NCI-H748 (cell line): ENCODE results near the gene SLC7A5.
"Not testable (repeated sequence)": the region's sequence is repeated elsewhere in the genome, so short reads cannot be mapped to it uniquely, and the experiment has no call there.

ENCODE experiments used
- DNase-seq: peaks from one replicate; lab custom pipeline; 2025; ENCODE audit not compliant: unreplicated experiment; lab: John Stamatoyannopoulos, UW

SLC7A5 gene

DNA sequence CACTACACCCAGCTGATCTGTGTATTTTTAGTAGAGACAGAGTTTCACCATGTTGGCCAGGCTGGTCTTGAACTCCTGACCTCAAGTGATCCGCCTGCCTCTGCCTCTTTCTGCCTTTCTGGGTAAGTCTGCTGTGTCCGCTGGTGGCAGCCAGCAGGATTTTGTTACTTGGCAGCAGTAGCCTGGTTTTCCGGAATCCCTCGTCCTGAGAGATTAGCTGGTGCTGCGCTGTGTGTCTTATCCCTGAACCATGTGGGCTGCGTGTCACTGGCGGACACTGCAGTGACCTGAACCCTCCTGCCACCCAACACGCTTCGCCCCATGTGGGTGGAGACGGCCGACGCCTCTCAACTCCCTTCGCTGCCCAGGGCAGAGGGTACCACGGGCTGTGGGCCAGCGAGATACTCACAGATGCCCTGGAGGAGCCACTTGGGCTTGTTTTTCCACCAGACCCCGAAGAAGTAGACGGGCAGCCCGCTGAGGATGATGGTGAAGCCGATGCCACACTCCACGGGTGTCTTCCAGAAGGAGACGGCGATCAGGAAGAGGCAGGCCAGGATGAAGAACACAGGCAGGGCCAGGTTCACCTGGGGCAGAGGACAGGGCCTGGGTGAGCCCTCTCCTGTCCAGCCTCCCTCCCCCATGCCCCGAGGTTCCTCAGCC is 35.2 kb downstream of the SLC7A5 start:
- DNase-seq: no peak

DNA sequence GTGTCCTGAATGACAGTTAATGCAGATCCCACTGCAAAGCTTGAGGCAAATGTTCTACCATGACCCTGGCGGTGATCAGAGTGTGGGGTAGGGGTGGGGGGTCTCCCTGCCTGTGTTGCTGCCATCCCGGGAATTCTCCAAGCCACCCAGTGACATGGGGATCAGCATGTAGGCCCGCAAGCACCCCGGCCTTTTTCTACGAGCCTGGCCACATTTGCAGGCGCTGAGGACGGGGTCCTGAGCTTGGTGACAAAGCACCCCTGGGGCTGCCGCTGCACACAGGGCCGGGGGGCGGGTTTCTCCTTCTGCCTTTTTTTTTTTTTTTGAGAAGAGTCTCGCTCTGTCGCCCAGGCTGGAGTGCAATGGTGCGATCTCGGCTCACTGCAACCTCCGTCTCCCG is 35.8 kb downstream of the SLC7A5 start:
- DNase-seq: no peak

DNA sequence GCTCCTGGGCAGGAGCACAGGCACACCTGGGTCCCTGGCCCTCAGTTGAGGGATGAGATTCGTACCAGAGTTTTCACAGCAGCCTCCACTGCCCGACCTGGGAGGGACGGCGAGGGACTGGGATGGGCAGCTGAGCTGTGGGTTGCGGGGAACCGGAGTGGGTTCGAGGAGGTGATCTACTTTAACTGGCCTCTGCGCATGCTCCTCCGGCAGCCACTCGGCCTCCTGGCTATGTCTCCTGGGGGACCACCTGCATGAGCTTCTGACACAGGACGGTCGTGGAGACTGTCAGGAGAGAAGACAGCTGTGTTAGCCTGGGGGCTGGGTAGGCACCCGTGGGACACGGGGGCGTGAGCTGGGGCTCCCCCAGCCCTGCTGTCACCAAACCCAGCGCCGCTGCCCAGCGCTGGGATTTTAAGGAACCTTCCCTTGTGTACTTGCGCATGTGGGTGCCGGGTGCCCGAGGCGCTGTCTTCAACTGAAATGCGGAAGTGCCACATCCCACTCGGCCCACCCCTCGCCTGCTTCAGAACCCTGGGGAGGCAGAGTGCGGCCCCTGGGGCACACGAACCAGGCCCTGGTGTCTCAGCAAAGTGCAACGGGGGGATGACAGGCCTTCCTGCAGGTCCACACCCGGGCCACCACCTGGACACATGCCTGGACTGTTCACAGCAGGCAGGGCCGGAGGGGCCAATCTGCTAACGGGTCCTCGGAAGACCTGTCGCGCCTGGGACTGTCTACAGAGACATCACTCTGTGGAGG is 36.4 kb downstream of the SLC7A5 start:
- DNase-seq: no peak

DNA sequence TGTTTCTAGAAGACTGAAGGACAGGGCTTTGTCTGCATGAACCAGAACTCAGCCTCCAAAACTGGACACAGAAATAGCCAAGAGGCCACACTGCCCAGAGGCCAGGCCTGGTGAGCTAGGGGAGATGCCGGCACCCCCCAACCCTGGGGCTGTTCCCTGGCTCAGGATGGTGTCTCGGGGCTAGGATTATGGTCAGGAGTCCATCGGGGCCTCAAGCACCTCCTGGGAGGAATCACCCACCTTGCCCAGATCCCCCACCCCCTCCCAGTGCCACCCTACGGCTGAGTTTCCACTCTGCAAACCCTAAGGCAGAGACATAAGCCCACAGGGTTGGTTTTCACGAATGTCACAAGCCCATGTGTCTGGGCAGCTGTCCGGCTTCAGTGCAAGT is 37.2 kb downstream of the SLC7A5 start:
- DNase-seq: no peak

DNA sequence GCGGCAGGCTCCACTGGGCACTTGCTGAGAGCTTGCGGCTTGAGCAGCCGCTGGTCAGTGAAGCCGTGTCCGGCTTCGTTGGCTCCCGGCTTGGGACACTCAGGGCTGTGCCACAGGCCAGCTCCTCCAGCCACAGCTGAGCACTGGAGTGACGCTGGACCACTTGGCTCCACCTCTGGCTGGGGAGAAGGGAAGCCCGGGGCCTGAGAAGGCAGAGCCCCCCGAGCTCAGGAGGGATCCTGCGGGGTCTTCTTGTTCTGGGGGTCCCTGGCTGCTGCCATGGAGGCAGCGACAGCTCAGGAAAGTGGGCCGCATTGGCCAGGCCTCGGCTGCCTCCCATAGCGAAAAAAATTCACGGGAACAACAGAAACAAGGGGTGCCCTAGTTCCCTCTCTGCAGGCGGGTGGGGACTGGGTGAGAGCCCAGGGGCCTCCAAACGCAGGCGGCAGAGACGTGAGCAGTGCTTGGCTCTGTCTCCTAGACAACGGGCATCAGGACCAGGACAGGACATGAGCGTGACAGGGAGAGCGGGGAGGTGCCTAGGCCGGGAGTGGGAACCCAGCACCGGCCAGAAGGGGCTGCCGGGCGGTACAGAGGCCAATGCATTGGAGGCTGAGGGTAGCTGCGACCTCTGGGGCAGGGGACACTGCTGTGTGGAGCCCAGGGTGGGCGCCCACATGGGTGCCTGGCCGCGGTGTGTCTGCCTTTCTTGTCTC is 37.7 kb downstream of the SLC7A5 start:
- no peak for DNase-seq

DNA sequence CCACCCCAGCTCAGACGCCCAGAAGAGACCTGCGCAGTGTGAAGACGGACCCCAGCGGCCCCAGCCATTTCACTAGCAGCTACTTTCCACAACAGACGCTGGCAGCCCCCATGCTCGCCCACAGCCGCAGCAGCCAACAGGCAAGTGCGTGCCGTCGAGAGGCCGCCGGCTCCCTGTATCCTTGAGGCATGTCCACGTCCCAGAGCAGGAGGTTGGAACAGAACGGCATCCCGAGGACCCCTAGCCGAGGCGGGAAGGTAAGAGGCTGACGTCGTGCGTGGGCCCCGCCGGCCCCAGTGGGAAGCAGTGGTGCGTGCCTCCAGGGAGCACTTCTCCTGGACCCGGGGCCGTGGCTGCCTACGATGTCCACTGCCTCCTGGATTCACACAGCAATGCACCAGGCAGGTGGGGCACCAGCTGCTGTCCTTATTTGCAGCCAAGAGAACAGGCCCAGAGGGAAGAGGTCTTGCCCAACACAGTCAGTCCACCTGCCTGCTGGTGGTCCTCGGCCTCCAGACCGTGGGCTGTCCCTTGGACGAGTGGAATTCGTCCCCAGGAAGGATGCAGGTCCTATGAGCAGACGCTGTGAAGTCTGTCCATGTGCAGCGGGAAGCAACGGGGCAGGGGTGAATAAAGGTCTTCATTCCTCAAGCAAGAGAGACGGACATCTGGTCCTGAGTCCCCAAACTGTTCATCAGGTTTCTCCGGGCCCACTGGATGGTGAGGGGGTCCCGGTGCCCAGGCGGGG is 38.5 kb downstream of the SLC7A5 start:
- DNase-seq: no peak

DNA sequence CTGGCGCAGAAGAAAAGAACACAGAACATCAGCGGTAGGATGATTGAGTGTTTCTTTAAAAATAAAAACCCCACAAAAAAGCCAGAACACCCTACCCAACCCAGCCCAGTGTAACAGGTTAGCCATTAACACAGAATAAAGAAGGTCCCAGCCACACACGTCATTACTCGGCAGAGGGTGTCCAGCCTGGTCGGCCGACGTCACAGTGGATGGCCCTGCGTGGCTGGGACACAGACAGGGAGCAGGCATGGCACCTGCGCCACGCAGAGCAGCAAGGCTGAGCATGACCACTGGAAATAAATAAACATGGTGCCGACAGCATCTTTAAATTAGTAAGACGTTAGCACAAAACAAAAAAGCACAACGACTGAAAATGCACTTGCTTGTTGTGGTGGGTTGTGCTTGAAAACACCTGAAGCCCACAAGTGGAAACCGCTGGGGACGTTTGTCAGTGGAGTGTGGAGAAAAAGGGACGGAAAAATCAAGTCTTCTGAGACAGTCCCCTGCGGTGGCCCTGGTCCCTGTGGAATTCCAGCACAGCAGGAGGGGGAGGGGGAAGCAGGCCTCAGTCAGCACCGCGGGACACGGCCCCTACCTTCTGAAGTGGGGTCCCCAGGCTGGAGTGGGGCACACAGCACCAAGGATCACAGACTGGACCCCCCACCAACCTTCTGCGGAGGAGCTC is 39.2 kb downstream of the SLC7A5 start:
- no peak for DNase-seq

DNA sequence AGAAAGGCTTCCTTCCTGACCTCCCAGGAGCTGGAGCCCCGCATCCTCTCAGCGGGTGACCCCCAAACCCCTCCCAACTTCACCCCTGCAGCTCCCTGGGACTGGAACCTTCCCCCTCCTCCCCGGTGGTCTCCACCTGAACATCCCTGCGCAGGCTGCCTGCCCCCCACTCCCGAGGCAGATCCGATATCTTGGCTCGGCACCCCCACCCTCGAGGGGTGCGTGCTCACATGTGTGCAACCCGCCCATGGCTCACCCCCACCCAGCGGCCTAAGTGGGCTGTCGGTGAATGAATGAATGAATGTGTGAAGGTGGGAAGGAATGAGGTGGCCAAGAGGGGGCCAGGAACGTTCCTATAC is 39.7 kb downstream of the SLC7A5 start:
- DNase-seq: no peak

DNA sequence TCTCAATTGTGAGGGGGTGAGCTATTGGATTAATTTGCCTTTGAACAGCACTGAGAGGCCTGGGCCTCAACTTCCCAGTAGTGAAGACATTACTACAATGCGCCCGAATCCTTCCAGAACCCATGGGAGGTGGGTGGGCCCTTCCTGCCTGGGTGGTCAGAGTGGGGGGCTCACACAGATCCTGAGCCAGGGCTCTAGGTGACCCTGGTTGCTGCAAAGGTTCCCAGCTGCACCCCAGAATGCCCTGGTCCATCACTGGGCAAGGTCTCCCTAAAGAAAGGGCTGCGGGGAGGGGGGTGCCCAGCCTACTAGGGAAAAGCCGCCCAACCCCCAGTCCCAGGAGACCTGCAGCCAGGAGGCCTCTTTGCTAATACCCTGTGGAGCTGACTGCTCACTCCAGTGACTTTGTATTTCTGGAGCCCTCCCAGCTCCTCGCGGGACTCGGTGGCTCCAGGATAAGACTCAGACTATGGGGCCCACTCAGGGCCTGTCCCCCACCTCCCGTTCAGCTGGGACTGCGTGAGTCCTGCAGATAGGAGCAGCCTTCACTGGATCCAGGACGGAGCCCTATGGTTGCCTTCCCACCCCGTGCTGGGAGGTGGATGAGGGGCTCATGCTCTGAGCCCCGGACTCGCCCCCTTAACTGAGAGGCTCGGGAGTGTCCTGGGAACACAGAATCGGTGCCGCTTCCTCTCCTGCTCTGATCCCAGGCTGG is 40.2 kb downstream of the SLC7A5 start:
- DNase-seq: no peak

DNA sequence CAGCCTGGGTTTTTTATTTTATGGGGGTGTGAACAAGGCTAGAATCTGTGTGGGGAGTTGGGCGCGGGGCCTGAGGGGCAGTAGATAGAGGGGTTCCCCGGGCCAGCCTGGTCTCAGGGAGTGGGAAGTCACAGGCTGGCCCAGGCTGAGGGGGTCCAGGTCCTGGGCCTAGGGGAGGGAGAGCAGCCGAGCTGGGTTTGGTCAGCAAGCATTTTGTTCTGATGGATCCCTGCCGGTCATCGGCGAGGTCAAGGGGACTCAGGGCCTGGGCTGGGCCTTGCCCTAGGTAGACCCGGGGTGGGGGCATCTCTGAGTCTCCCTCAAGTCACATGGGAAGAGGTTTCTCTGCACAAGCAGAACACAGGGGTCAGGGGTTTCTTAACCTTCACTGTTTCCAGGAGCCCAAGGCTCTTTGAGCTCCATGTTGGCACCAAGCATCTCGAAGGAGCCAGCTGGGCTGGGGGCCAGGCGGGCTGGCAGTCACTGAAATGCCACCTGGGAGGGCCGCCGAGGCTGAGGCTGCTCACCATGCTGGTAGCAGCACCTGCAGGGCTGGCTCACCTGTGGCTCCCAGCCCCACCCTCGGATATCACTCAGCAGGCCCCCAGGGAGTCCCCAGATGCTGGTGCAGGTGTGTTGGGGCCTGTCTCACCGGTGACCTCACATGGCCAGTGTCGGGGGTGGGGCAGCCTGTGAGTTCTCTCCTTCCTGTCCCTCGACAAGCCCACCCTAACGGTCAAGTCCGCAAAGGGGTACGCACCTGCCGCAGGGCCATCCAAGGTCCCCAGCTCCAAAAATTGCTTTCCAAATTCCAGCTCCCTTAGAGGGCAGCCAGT is 41.0 kb downstream of the SLC7A5 start:
- DNase-seq: peak; percentile 4

DNA sequence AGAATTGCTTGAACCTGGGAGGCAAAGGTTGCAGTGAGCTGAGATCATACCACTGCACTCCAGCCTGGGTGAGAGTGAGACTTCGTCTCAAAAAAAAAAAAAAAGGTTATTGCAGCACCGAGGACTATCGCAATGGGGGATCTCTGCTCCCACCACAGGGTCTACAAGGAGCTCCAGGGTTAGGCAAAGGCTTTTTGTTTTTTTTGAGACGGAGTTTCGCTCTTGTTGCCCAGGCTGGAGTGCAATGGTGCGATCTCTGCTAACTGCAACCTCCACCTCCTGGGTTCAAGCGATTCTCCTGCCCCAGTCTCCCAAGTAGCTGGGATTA is 41.8 kb downstream of the SLC7A5 start:
- not testable (repeated sequence) for DNase-seq

DNA sequence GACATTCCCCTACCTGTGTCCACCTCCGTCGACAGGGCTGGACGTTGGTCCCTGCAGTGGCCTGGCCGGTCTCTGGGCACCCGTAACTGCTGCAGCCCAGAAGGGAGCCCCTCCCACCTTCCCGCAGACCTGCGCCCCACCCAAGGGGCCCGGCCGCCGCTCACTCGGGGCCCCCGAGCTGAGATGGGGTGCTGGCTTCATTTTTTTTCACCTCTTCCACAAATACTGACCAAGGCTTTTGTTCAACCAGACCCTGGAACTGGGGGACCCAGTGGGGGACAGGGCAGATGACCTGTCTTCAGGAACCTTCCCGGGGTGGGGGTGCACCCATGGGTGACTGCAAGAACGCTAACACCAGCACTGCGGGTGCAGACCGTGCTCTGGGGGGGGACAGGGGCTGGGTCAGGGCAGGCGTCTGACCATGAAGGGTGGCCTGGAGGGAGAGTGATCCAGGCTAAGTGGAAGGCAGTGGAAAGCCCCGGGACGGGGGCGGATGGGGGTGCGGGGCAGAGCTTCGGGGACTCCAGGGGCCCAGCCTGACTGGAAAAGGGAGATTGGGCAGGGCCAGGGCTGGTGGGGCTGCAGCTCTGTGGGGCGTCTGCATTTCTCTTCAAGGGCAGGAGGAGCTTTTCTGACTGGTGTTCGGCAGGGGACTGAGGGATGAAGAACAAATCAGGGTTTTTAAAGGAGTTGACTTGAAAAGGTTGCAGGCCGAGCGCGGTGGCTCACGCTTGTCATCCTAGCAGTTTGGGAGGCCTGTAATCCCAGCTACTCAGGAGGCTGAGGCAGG is 42.3 kb downstream of the SLC7A5 start:
- DNase-seq: no peak

DNA sequence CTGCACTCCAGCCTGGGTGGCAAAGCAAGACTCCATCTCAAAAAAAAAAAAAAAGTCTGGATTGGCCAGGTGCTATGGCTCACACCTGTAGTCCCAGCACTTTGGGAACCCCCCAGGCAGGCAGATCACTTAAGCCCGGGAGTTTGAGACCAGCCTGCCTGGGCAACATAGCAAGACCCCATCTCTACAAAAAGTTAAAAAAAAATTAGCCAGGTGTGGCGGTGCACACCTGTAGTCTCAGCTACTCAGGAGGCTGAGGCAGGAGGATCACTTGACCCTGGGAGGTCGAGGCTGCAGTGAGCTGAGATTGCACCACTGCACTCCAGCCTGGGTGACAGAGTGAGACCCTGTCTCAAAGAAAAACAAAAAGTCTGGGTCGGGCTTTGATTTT is 42.9 kb downstream of the SLC7A5 start:
- DNase-seq: not testable (repeated sequence)

DNA sequence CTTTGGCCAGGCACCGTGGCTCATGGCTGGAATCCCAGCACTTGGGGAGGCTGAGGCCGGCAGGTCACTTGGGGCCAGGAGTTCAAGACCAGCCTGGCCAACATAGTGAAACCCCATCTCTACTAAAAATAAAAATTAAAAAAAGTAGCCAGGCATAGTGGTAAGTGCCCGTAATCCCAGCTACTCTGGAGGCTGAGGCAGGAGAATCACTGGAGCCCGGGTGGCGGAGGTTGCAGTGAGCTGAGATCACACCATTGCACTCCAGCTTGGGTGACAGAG is 43.5 kb downstream of the SLC7A5 start:
- not testable (repeated sequence) for DNase-seq

DNA sequence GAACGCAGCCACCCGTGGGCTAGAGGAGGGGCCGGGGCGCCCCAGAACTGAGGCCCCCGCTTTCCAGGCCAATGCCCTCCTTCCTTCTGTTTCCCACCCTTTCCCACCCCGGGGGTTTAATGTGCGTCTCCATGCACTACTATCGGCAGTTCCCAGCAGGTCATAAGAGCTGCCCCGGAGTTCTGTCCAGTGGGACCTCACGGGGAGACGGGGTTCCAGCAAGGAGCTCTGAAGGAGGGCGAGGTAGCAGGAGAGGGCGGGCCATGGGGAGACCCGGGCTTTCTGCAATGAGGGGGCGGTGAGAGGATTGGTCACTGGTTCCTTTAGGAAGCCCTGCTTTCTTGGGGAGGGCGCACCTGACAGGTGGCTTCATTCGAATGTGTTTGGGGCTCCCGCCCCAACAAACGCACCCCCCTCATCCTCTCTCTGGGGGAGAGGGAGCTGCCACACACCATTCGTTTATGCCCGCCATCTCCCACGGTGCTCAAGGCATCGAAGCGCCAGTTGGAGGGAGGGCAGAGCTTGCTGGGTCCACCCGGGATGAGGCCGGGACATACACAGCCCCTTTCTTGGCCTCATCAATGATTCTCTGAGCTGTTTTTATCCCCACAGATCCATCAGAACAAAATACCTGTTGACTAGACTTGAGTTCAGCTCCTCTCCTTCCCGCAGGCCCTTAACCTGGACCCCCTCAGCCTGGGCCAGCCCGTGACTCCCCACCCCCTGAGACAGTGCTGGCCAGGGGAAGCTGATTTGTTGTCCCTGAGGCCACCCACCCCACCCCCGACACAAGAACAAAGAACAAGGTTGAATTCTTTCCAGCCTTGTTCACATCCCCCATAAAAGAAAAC is 44.1 kb downstream of the SLC7A5 start:
- no peak for DNase-seq

DNA sequence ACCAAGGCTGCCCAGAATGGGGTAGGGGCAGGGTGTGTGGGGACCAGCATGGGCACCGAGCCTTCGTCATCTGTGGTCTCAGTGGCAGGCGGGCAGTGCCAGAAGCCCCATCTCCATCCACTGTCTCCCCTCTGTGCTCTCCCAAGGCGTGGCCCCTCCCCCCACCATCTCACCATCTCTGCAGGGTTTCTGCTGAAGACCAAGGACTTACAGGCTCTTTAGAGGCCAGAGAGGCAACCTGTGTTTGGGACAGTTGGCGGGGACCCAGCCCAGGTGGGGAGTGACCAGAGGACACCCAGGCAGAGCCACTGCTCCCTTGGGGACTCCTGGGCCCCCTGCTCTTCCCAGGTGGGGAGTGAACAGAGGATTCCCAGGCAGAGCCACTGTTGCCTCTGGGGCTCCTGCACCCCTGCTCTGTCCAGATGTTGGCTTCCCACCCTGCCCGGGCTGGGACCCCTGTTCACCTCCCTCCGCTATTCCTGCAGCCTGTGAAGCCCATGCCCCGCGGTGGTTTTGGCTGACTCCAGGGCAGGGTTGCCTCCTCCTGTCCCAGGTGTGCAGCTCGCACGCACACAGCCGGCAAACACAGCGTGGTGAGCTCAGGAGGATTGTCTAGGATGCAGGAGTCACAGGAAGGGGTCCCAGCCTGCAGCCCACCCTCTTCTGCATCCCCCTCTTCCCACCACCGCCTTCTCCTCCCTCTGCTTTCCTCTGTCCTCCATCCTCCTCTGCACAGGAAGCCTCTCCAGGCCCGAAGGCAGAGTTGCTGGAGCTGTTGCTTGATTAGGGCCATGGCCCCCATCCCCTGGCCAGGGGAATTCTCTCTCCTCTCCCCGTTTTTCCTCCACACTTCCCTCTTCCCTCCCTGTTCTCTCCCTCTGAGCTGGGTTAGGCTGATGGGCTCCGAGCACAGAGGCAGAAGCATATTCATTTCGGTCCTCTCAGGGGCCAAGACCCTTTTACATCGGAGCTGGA is 45.0 kb downstream of the SLC7A5 start:
- DNase-seq: no peak
